Superior temporal gyrus (tissue), 1 donor: ENCODE data around the gene ZDHHC7.
"Not testable (repeated sequence)": the region's sequence is repeated elsewhere in the genome, so short reads cannot be mapped to it uniquely, and the experiment has no call there.

Experiments
- DNase-seq: peaks from one replicate; pipeline ENCODE4 v3.0.0-alpha.2; 2016; ENCODE audit errors: extremely low spot score

ZDHHC7 gene

DNA sequence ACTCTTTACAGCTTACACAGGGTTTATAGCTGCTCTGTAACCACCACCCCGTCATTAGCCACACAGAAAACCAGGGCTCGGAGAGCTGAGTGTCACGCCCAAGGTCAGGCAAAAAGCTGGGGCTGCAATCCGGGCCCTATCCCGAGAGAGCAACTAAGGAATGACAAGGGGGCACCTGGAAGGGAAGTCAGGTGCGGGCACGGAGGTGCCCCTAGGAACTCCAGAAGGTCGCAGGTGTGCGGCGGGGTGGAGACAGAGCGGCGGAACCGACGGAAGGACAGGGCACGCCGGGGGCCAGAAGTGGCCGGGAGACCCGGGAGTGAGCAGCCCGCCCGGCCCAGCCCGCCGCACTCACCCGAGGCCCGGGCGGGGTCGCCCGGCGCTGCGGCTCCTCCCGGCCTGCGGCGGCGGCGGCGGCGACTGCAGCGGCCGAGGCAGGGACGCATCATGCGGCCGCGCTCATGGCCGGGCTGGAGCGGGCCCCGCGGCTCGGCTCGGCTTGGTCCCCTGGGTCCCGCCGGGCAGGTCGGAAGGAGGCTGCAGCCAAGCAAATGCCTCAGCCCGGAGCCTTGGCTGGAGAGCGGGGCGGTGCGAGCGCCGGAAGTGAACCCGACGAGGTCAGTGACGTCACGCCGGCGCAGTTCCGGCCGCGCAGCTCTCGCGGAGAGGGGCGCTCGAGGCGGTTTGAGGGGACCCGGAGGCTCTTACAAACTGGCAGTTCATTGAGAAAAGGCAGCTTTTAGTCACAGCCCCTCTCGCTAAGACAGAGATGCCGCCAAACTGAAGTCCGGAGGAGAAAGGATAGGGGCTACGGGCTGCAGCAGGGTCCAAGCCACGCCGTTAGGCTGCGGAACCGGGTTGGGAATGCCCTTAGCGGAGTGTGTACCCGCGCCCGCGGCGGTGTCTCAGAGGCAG, at the start of gene ZDHHC7:
Gene ZDHHC7 (minus strand): TSS at position 605 of the 915 bp plus-strand sequence. CDS start 20,917 bp downstream, outside the sequence.
- peak; percentile 92 for DNase-seq

DNA sequence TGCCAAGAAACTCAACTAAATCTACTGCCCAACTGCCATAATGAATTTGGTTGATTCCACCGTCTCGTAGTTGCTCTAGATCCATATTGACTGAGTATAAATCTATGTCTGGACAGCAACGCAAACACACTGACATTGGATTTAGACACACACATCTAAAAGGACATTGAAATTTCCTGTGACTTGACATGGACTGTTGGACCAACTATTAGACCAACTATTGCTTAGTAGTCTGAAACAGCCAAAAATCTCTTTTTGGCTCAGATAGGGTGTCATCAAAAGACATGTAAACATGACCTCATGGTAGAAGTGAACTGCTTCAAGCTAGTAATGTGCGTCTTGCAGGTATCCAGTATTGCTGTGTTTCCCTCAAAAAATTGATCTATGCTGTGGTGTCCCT, 47.6 kb upstream of the ZDHHC7 start:
- no peak for DNase-seq

- no peak for DNase-seq
Observed at GRCh38 chr16:85057948-85058347, 46.6 kb upstream of the ZDHHC7 start.

DNA sequence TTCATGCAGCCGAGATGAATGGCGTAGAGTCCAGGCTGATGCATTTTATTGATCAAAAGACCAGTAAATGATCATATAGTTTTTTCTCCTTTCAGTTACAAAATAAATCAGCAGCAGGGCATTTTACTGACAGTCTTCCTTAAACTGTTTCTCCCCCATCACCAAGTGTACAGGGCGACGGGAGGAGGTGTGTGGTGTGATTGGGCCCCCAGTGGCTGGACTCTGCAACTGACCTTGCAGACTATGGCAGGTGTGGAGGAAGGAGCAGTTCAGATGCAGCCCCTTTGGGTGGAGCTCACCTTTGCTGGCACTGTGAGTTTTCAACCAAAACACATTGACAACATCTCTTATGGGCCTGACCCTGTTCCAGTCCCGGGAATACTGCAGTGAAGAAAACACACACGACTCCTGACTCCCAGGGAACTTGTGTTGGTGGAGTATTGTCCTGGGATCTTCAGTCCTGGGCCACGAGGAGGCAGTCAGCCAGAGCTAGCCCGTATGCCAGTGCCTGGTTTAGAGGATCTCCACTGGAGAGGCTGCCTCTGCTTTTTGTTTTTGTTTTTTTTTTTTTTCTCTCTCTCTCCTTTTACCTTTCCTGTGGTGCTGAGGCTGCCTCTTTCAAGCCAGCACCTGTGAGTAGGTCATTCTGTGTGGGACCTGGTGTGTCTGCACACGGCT, 46.0 kb upstream of the ZDHHC7 start:
- DNase-seq: no peak

DNA sequence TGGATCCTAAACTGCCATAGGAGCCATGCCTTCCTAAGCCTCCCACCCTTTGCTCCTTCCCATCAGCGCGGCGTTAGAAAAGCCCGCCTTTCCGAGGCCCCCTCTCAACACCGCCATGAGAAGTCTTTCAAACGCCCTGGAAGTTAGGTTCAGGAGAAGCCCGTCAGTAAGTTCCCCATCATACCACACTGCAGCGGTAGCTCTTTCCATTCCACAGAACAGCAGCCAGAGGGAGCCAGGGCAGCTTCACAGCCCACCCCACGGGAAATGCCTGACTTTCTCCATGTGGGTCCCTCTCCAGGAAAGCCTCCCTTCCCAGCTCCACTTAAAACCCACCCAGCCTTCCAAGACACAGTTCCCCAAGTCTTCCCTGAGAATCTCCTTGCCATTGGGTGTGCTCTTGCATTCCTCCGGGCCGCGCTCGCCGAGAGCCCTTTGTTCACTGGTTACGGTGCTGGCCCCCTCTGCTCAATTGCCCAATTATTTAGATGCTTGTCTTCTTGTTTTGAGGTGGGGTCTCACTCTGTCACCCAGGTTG, 44.9 kb upstream of the ZDHHC7 start:
- DNase-seq: no peak

DNA sequence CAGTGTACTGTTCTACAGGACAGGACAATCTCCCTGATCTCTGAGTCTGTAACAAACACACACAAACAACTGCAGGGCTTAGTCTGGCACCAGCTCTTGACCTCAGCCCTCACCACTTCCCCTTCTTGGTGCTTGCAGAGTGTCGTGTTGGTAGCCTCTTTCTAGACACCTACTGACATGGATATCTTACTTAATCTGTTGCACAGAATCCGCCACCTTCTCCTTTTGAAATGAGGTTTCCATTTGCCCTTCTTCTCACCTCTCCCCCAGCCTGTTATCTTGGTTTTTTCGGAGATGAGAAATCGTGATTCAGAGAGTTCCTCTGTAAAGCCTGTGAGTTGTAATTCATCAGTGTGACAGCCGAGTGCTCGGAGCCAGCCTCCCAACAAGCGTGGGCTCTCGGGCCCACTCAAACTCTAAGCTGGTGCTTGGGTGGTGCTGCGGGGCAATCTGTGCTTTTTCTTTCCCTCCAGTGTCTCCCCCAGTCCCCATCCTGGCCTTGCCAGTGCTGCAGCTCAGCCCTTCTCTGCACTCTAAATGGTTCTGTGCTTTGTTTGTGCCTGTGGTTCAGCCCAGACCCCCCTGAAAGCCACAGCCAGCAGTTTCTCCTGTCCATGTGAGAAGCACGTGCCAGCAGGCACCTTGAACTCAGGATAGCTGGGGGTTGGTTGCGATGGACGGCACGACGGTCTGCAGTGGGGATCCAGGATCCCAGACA, 44.3 kb upstream of the ZDHHC7 start:
- DNase-seq: peak; percentile 61

DNA sequence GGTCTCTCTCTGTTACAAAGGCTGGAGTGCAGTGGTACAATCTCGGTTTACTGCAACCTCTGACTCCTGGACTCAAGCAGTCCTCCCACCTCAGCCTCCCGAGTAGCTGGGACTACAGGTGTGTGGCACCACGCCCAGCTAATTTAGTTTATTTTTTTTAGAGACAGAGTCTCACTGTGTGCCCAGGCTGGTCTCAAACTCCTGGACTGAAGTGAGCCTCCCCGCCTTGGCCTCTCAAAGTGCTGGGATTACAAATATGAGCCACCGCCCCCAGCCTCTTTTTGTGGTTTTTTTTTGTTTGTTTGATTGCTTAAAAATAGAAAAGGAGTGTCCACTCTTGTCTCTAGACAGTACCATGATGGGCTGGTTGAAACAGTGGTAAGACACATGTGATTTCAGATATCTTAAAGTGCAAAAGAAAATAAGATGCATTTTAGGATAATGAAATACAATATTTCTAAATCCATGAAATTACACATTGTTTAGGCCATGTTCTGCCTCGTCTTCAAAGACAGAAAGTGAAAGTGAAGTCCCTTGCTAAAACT, 43.7 kb upstream of the ZDHHC7 start:
- DNase-seq: no peak

DNA sequence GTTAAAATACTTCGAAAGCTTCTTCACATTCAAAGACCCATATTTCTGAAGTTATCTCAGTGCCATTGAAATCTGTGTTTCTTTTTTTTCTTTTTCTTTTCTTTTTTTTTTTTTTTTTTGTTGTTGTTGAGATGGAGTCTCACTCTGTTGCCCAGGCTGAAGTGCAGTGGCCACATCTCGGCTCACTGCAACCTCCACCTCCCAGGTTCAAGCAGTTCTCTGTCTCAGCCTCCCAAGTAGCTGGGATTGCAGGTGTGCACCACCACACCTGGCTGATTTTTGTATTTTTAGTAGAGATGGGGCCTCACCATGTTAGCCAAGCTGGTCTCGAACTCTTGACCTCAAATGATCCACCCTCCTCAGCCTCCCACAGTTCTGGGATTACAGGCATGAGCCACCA, 43.0 kb upstream of the ZDHHC7 start:
- DNase-seq: not testable (repeated sequence)

- DNase-seq: no peak
Observed at GRCh38 chr16:85052536-85052935, 41.2 kb upstream of the ZDHHC7 start.

- DNase-seq: no peak
Observed at GRCh38 chr16:85051683-85052082, 40.3 kb upstream of the ZDHHC7 start.

DNA sequence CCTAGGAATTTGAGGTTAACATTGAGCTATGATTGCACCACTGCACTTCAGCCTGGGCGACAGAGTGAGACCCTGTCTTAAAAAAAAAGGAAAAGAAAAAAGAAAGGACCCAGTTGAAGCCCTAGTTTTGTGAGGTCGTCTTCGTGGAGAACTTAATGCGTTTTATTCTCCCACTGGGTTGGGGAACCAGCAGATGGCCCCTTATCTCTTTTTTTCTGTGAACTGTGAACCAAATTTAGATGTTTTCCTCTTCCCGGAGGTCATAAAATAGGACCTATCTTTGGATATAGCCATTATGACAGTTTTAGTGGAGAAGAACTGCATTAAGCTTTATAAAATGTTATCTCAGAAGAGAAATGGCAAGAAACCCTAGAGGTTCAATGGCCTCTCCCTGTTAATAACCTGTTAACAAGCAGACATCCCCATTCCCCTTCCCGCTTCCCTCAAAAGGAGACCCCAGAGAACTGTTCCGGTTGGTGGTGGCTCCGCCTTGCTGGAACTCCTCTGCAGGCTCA, 39.8 kb upstream of the ZDHHC7 start:
- DNase-seq: no peak

DNA sequence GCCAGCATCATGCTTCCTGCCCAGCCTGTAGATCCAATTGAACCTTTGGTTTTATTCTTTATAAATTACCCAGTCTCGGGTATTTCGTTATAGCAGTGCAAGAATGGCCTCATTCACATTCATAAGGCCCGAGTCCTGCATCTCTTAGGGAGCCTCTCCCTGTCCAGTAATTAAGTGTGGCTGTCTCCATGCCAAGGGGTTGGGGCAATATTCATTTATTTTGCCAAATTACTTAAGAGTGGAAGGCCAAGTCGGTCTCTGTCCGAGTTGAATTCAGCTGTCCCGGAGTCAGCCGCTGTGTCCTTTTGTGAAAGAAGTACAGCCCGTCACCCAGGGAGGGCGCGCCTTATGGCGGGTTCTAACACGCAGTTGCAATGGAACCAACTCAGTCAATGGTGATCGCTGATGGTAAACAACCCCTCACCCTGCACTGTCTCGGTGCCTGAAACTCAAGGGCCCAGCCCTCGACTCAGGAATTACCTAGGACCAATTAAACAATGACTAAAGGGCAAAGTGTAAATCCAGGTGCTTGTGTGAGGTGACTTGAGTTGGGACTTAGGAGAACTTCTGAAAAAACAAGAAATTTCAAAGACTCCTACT, 38.5 kb upstream of the ZDHHC7 start:
- no peak for DNase-seq

GRCh38 chr16:85048921-85049562, 37.7 kb upstream of the ZDHHC7 start:
- no peak for DNase-seq

DNA sequence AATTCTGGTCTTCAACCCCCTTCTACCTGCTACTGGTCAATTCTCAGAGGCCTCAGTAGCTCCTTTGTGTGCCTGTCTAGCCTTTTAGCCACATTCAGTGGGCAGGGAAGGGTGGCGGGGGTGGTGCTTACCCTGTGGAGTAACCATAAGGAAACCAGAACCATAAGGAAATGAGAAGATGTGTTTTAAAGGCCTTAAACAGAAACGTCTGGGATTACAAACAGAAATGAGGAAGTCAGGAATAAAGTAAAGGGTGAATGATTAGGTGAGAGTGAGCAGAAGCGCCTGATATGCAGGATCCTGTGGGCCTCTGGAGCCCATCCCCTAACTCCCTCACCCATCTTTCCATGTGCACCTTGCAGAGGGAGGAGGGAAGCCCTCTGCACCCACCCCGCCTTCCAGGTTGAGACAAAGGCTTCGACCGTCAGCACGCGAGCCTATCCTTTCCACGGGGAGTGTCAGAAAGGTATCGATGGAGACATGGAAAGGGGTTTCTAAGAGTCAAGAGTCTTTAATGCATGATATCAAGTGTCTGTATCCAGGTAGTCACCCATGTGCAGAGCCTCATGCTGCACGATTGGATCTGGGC, 36.6 kb upstream of the ZDHHC7 start:
- DNase-seq: no peak

DNA sequence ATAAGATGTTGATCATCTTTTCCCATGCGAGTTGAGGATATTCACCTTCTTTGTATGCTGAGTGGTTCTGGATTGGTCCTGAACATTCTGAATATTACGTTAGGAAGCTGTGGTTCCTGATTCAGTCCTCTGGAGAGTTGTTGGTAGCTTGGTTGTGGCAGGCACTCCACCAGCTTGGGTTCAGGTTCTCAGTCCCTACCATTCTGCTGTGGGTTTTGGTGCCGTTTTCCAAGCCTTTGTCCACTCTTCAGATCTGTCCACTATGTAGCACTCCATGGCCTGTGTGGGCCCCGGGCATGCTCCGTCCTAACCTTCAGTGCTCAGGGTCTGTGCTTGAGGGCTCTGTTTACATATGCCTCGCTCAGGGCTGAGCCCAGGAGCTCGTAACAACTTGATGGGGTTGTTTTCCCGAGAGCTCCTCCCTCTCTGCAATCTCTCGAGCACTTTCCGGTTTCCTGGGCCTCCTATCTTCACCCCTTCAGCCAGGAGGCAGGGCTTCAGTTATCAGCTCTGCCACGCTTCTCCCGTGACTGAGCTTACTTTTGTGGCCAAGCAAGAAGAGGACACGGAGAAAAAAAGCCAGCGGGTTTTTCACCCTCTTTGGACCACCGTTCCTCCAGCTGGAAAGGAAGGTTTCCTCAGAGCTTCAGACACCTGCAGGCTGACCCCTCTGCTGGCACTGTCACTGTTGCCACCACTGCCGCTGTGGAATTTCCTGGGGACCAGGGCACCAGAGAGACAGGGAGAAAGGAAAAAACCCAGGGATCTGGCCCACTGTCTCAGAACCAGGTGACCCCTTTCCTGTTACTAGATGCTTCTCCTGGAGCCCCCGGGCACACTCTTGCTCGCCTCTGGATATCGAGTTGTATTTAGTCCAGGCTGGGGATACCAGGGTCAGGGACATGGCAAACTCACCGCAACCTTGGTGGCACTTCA, 35.9 kb upstream of the ZDHHC7 start:
- DNase-seq: no peak

DNA sequence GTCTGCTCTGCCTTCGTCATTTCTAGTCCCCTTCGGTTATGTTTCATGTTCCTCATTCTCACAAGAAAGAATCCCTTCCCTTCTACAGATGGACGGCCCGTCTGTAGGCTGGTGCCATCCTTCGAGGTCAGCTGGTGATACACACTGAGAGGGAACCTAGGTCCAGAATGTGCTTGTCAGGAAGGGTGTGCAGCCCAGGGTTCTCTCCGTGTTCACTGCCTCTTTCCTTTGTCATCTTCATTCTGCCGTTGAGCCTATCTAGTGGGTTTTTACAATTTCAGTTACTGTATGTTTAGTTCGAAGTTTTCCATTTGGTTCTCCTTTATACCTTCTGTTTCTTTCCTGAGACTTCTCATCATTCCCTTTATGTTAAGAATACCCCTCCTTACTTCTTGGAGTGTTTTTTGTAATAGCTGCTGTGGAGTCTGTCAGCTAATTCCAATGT, 35.2 kb upstream of the ZDHHC7 start:
- DNase-seq: no peak

DNA sequence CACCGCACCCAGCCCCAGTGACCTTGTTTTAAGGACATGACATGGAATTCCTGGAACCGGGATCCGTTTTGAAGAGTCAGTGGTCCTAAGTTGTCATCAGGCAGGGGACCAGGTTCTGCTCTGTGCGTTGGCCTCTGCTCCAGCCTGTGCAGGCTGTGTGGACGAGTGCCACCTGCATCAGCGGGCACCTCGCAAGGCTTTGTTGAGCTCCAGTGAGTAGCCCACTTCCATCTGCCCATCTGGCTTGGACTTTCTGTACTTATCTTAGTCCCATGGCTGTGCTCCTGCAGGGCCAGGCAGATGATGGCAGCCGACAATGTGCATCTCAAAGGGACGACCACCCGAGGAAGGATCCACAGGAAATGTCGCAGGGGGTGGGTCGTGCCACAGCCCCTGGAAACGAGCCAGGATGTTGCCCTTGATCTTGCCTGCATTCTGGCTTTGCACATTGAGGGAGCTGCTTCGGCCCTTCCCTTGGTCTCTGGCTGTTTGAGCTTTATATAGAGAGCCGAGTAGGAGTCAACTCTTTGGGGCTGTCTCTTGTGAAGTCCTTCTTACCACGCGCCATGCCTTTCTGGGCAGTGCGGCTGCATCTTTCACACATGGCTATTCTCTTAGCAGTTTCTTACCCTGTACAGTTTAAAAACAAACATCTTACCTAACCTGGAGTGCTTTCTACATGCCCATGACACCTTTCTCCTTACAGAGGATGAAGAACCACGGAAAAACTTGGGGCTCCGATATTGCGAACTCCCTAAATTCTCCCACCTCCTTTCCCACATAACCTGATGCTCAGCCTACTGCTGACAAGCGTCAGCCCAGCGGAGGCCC, 34.5 kb upstream of the ZDHHC7 start:
- no peak for DNase-seq

GRCh38 chr16:85045077-85045476, 33.7 kb upstream of the ZDHHC7 start:
- DNase-seq: no peak
